HG02870 (cell line): ENCODE measurements around the gene MMGT1.
A peak's percentile ranks its signal among the peaks of the same experiment; 100 is the strongest.

Experiments
- ATAC-seq: cut with Tn5 transposase; IDR thresholded peaks from one replicate; pipeline ENCODE4 v1.9.1; 2021; ENCODE audit warnings: mild to moderate bottlenecking, moderate library complexity; ENCODE audit not compliant: unreplicated experiment

The MMGT1 gene

DNA sequence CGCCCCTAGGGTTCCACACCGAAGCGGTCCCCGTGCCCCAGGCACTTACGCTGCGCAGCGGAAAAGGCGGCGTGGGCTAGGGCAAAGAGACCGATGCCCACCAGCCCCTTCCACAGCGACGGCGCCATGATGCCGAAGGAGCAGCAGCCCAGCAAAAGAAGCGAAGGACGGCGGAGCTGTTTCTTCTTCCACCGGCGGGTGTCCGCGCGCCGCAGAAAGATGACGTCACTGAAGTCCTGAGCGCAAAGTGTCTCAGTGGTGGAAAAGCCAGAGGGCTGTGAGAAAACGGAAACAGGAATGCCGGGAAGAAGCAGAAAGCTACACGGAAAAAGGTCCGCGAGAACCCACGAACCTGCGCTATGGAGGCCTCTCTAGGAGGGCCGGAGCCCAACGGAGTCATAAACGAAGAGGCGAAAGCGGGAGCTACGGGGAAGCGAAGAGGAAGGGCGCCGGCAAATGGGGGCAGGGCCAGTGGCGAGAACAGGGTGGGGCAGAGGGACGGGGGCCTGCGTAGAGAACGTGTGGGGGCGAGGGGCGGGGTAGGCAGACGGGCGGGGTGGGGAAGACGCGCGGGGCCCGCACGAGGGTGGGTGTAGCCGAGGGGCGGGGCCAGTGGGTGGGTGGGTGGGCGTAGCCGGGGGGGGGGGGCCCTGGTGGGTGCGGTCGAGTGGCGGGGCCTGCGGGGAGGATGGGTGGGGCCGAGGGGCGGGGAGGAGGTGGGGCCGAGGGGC lies at the start of gene MMGT1:
MMGT1 (minus strand) TSS at position 441 of the 731 bp plus-strand sequence; CDS start at position 128, 313 bp downstream.
- peak; percentile 73 for ATAC-seq

DNA sequence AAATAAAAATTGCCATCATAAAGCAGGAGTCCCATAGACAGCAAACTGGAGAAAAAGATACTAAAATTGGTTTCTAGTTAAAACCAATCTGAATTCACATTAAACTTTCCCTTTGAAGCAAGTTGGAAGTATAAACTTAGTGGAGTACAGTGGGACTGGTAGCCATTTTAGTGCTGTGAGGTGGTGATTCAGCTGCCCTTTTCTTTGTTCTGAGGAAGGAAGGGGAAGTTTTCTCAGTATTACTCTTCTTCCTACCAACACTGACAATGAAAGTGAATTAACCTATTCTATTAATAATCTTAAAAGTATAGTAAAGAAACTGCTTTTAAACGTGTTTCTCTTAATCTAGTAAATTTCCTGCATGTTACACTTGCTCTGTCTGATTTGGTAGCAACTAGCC lies 48.1 kb upstream of the MMGT1 start:
- peak; percentile 78 for ATAC-seq

DNA sequence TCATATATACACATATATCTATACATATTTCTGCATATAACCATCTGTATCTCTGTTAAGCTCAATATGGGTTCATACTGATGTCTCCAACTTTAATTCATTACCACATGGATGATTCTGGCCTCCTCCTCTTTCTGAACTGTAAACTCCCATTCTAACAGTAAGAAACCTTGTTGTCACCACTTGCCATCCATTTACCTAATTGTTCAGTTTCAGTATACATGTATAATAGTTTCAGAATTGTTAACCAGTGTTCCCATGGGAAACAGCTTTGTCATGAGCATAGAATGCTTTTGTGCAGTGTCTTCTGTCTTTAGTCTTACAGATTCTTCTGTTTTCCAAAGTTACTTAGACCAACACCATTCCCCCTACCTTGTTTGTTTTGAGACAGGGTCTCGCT lies 47.4 kb upstream of the MMGT1 start:
- ATAC-seq: peak; percentile 68

DNA sequence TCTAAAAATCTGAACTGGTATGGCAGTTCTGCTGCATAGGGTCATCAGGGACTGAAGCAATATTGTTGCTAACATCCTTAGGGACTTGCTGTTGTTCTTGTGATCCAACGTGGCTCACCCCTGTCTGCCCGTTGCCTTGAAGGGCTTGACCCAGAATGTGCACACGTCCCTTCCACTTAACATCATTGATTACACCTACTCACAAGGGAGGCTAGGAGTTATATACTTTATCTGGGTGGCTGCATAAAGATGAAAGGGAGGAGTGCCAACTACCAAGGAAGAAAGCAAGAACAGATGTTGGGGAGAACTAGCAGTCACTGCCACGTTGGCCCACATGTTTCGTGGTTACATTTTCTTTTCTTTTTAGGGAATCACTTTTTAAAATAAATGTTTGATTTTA lies 45.4 kb upstream of the MMGT1 start:
- no peak for ATAC-seq

DNA sequence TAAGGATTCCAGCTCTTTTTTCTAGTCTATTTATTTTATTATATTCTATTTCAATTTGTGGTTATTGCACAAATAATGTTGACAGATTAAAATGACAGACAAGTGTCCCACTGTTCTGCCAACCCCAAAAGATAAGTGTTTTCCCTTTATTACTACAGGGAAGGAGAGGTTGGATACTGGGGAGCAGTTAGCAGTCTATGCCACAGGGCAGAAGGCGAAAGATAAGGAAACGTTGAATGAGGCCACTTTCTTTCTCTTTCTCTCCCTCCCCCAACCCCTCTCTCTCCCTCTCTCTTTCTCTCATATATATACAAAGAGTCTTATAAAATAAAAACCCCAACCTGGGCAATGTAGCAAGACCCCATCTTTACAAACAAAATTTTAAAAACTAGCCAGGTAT lies 43.1 kb upstream of the MMGT1 start:
- ATAC-seq: no peak

DNA sequence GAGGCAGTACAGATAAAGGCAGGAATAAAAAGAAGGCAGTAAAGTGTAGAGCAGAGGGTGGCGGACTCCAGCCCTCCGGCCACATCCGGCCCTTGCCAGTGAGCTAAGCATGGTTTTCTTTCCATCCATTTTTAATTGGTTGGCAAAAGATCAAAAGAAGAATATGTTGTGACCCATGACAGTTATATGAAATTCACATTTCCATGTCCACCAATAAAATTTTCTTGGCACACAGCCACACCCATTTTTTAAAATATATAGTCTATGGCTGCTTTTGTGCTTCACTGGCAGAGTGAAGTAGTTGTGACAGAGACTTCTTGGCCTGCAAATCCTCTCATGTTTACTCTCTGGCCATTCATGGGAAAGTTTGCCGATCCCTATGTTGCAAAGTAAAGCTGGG lies 41.2 kb upstream of the MMGT1 start:
- no peak for ATAC-seq

DNA sequence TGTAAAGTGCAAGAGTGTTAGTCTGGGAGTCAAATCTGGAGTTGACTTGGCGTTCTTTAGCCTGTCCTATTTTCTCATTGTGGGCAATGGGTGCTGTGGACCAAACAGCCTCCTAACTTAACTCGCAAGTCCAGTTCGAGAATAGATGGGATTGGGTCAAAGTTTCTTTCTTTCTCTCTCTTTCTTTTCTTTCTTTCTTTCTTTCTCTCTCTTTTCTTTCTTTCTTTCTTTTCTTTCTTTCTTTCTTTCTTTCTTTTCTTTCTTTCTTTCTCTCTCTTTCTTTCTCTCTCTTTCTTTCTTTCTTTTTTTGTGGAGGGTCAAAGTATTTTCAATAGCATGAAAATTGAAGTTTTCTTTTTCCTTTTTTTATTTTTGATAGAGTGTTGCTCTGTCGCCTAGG lies 14.5 kb upstream of the MMGT1 start:
- ATAC-seq: no peak

DNA sequence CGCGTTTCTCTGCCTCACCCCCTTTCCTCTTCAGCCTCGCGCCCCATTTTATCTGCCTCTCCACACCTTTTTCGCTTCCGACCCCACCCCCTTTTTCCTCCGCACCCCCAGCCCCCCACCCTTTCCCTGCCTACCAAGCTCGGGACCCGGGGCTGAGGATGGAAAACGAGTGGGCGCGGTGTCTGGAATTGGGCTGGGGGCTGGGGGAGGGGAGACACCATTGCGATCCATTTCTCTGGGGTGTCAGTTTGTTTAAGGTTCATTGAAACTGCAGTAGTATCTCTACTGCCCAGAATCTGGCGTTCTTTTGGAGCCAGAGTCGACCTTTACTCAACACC lies 12.2 kb upstream of the MMGT1 start:
- no peak for ATAC-seq

DNA sequence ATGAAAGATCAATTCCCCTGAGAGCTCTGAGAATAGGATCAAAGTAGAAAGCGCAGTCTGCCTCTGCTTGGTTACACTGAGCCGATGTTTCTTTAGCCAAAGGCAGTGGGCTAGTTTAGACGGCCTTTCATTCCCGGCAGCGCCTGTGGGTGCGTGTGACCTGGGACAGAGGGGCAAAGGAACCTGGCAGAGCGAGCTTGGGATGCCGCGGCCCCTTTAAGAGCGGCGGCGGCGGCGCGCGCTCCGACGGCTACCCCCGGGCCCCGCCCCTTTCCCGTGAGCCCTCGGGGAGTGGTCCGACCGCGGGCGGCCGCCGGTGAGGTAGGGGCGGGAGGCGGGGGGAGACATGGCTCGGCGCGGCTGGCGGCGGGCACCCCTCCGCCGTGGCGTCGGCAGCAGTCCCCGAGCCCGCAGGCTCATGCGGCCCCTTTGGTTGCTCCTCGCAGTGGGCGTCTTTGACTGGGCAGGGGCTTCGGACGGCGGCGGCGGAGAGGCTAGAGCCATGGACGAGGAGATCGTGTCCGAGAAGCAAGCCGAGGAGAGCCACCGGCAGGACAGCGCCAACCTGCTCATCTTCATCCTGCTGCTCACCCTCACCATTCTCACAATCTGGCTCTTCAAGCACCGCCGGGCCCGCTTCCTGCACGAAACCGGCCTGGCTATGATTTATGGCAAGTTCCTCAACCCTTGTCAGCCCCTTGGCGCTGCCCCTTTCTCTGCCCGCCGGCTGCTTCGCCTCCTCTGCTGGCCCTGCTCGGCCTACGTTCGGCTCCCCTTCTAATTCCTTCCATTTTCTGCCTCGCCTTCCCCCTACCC lies 11.6 kb upstream of the MMGT1 start, which contains the start of gene SLC9A6:
SLC9A6 (plus strand) TSS at position 279 of the 816 bp plus-strand sequence; CDS start at position 503, 224 bp downstream.
- ATAC-seq: peak; percentile 87

DNA sequence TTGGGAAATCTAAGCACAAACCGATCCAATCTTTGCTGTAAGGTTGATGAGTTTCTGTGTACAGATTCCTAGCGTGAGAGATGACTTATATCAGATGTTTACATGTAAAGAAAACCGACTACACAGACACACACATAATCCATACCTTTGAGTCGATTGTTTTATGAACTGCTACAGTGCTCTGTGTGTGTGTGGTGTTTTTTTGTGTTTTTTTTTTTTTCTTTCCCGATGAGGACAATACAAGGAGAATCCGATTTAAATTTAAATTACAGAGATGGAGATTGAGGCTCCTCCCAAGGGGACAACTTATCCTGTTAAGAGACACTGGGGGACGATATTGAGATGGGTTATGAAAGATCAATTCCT lies 11.0 kb upstream of the MMGT1 start:
- peak; percentile 16 for ATAC-seq

DNA sequence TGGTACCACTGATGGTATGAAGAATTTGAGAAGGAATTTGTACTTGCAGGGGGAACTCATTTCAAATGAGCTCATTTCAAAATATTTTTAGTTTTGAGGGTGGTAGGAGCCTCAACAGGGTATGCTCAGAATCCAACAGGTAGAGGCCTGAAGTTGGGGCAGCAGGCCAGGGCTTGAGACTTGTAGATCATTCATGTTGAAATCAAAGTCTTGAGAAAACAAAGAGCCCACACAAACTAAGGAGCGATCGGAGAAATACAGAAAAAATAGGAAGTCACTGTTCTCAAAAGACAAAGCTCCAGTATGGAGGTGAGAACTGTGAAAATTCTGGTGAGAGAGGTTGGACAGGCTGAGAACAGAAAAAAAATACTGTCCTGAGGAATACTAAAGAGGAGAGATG lies 10.5 kb upstream of the MMGT1 start:
- no peak for ATAC-seq

DNA sequence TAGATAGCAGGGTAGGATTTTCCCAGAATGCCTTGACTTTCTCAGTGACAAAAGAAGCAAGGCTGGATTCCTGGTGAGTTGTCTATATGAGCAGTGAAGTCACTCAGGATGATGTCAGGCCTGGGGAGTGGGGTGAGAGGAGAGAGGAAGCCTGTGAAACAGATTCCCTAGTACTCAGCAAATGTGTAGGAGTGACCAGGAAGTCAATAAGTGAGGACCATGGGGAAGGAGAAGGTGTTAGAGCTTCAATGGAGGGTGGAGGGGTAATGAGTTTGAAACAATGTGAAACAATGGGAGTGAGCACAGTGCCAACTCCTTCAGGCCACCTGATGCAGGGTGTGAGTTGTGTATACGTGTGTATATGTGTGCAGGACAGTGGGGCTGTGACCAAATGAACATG lies 9.1 kb upstream of the MMGT1 start:
- ATAC-seq: no peak

DNA sequence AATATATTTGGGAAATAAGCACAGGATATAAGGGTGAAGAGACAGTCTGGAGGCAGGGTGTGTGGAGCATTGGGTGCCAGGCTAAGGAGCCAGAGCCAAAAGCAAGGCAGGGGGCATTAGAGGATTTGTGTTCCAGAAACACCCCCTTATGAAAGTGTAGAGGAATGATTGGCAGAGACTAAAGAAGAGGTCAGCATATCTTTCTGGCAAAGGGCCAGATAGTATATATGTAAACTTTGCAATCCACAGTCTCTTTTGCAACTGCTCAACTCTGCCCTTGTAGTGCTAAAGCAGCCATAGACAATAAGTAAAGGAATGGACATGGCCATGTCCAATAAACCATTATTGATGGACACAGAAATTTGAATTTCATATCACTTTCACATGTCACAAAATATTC lies 7.9 kb upstream of the MMGT1 start:
- no peak for ATAC-seq

DNA sequence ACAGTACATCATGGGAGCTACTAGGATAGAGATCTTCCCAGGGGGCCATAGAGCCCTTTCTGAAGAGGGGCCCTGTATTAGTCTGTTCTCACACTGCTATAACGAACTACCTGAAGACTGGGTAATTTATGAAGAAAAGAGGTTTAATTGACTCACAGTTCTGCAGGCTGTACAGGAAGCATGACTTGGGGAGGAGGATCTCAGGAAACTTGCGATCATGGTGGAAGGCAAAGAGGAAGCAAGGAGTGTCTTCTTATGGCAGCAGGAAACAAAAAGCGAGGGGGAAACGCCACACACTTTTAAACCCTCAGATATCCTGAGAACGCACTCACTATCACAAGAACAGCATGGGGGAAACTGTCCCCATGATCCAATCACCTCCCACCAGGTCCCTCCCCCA lies 7.2 kb upstream of the MMGT1 start:
- no peak for ATAC-seq

DNA sequence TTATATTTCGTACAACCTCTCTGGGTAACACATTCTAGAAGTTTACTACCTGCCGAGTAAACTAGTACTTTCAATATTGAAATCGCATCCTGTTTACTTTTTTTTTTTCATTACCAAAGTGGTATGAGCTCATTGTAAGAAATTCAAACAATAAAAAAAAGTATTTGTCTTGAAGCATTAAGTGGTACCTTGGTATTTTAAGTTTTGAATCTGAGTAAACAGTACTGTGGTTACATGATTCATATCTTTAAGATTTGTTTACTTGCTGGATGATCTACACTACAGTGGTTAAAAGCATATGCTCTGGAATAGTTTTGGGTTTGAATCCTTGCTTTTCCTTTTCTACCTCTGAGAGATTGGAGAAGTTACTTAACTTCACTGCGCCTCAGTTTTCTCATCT lies 3.8 kb upstream of the MMGT1 start:
- ATAC-seq: no peak

DNA sequence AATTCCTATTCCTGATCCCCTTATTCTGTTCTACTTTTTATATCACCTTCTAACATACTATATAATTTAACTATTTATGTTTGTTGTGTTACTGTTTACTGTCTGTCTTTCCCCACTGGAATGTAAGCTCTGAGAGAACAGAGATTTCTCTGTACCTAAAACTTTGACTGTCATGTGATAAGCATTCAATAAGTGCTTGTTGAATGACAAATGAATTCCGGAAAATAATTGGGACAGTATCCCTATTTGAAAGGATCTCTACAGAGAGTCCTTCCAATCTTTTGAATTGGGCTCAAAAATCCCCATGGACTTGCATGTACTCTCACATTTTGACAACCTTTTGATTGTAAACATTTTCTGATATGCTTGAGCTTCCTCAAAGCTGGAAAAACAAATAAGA lies 1.6 kb upstream of the MMGT1 start:
- no peak for ATAC-seq

DNA sequence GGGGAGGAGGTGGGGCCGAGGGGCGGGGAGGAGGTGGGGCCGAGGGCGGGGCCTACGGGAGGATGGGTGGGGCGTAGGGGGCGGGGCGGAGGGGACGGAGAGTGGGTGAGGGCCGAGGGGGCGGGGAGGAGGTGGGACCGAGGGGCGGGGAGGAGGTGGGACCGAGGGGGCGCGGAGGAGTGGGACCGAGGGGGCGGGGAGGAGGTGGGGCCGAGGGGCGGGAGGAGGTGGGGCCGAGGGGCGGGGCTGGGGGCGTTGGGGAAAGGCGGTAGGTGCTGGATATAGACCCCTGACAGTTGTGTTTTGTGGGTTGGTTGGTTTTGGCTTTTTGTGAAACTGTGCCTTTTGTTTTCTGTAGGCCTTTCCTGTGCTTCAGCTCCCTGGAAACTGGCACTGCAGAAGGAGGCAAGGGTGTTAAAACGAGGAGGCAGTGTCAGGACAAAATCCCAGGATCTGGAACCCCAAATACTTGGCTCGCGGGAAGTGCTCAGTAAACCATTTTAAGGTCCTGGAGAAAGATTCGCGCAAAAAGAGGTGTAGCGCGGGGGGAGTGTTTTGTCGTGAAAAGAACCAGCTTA lies 580 bp upstream of the MMGT1 start:
- no peak for ATAC-seq

DNA sequence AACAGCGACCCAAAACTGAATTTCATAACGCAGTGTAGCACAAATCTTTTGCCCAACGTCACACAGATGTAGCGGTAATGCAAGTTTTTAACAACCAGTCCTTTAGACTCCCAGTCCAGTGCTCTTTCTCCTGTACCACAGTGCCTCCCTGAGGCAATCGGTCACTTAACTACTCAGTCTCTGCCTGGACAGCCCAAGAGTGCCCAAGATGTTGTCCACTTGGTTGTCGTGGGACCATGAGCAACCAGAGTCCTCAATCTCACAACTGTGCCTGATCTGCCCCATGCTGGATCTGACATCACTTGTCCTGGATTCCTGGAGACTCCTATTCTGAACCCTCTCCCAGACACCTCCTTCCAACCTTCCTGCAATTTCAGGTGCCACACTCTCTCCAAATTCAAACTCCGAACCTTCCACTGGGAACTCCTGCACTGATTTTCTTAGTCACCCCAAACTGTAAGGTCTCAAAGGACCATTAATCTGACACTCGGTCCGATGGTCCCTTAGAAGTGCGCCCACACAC lies 702 bp downstream of the MMGT1 start:
- ATAC-seq: peak; percentile 25

DNA sequence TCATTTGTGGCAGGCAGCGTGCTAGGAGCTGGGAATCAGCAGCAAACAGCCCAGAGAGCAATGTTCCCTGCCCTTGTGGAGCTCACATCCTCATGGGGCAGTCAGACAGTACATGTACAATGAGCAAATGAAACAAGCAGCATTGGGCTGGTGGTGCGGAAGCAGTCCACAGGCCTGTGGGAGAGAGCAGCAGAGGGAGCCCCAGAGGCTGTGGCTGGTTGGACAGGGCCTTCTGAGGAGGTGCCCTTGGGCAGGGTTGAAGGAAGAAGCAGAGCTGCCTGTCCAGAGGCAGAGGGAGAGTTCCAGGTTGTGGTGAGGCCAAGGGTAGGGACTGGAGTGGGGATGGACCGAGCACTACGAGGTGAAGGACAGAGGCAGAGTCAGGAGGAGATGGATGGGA lies 22.5 kb downstream of the MMGT1 start:
- no peak for ATAC-seq

DNA sequence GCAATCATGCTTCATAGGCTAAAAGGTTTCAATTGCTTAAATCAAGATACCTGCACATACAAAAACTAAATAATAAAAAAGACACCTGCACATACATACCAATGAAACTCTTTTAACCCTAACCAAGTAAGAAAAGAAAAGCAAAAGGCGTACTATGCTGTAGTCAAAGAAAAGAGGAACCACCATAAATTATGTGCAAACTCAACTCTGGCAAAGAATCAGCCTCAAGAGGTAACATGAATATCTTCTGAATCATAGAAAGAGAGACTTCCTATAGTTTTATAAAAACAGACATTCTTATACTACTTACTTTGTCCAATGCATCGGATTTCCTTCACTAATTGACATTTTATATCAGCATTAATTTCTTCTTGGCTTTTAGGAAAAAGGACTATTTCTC lies 29.3 kb downstream of the MMGT1 start:
- no peak for ATAC-seq

DNA sequence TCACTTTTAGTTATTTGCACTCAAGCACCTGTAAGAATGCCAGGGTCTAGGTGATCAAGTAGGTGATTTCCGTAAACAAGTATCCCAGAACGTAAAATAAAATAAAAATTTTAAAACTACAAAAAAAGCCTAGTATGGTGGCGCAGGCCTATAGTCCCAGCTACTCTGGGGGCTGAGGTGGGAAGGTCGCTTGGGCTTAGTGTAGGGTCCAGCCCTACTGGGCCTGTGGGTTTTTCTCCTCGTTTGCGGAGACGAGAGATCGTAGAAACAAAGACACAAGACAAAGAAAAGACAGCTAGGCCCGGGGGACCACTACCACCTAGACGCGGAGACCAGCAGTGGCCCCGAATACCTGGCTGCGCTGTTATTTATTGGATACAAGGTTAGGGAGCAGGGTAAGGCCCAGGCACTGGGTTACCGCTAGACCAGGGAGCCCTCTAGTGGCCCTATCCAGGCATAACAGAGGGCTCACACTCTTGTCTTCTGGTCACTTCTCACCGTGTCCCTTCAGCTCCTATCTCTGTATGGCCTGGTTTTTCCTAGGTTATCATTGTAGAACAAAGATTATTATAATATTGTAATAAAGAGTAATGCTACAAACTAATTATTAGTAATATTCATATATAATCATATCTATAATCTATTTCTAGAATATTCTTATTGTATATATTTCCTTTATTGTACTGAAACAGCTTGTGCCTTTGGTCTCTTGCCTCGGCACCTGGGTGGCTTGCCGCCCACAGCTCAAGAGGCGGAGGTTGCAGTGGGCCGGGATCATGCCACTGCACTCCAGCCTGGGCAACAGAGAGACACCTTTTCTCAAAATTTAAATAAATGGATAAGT lies 41.9 kb downstream of the MMGT1 start:
- no peak for ATAC-seq
